ENCODE measurements around the gene PHC3.

Gene PHC3

DNA sequence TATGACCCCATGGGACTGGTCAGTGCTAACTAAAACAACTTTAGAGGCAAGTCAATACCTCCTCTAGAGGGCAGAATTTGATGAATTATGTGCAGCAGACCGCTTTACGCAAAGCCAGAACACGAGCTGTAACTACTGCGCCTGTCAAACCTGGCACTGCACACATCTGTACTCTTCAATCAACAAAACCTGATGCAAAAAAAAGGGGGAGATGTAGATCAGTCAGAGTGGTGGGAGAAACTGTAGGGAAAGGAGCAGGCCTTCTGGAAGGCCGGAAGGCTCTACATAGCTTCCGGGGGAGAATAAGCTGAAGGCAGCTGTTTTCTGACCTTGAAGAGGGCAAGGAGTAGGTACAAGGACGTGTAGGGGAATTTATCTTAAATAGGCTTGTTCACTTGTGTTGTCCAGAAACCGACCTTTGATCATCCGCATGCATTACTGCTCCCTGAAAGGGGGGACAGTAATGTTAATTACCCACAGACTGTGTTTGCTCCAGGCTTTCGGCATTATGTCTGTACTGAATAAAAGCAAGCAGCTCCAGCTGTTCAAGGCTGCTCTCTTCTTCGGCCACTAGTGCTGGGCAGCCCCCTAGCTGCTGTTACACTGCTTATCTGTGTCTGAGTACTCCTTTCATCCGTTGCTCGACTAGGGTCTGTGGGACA, 102.8 kb downstream of the PHC3 start:
- DNase-seq (ENCODE audit: low read depth, low spot score), result no peak

GRCh38 chr3:170077361-170077760, 104.2 kb downstream of the PHC3 start:
- no peak for DNase-seq (ENCODE audit: low read depth, low spot score)

DNA sequence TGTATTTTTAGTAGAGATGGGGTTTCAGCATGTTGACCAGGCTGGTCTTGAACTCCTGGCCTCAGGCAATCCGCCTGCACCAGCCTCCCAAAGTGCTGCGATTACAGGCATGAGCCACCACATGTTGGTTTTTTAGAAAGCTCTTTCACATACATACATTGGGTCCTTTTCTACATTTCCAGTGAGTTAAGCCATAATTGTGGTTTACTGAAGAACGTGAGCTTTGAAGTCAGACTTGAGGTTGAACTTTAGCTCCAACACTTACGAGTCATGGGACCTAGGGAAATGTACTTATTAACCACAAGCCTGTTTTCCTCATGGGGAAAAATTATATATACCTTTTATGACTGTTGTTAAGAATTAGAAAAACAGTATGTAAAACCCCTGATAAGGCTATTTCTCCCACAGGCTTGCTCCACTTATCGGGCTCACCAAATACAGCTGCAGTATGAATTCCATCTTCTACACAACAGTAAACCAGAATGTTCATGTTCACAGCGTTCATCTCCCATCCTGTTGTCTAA, 104.8 kb downstream of the PHC3 start:
- no peak for DNase-seq (ENCODE audit: low read depth, low spot score)

GRCh38 chr3:170075441-170076091, 106.0 kb downstream of the PHC3 start:
- DNase-seq (ENCODE audit: low read depth, low spot score), result no peak

DNA sequence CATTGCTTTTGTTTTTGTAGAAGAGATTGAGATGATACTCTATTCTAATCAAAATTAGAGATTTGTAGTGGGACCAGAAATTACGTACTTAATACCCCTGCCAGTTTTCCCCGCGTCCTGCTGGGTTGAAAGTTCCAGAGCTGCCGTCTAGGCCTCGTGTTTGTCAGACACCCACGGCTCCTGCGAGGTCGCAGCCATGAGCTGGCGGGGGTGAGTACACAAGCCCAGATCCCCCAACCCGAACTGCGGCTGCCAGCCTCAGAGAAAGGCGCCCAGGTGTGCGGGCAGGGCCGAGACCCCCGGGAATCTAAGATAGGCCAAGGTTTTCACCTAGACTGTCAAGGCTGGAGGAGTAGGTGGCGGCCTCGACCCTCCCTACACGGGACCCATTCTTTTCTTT, 117.4 kb downstream of the PHC3 start:
- no peak for DNase-seq (ENCODE audit: low read depth, low spot score)

GRCh38 chr3:170063691-170064090, 117.8 kb downstream of the PHC3 start:
- DNase-seq (ENCODE audit: low read depth, low spot score), result no peak

DNA sequence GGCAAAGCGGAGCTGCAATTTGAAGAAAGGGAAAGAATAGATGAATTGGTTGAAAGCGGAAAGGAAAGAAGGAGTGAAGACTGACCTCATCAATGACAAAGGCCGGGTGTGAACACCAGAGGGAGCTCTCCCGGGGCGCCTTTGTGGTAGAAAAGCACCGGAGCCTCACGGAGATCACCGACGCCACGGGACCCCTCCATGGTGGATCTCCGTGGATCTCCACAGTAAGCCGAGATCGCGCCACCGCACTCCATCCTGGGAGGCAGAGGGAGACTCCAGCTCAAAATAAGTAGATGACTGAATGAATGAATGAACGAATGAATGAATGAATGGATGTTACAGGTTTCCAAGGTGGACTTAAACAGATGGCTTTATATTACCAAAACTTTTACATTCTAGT, 118.8 kb downstream of the PHC3 start:
- no peak for DNase-seq (ENCODE audit: low read depth, low spot score)

DNA sequence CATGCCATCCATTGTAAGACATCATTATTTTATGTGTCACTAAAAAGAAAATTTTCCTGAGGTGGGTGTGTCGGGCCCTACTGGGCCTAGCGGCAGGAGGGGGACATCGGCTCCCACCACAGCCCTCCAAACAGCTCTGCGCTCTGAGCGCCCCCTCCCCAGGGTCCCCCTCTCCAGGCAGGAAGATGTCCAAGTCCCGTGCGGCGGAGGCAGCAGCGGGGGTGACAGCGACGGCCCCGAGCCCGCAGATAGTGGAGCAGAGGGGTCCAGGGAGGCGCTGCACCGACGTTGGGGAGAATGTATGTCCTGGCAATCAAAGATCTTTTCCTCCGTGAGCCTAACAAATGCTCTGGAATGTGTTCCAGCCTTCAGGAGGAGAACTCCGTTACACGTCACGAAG, 119.5 kb downstream of the PHC3 start:
- no peak for DNase-seq (ENCODE audit: low read depth, low spot score)

DNA sequence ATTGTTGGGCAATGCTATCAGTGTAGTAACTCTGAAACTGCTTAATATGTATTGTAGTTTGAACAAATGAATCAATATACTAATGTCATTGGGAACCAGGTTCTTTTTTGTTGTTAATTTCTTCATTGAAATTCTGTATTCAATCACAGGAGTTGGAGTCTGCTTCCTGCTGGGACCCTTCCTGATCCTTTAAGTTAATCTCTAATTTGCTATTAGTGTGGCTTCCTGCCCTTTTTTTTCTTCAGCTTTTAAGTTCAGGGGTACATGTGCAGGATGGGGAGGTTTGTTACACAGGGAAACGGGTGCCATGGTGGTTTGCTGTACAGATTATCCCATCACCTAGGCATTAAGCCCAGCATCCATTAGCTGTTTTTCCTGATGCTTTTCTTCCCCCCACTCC, 122.1 kb downstream of the PHC3 start:
- DNase-seq (ENCODE audit: low read depth, low spot score), result no peak

GRCh38 chr3:170058127-170058526, 123.4 kb downstream of the PHC3 start:
- DNase-seq (ENCODE audit: low read depth, low spot score), result no peak

GRCh38 chr3:170057550-170057949, 124.0 kb downstream of the PHC3 start:
- DNase-seq (ENCODE audit: low read depth, low spot score), result no peak

- no peak for DNase-seq (ENCODE audit: low read depth, low spot score)
These were observed 124.7 kb downstream of the PHC3 start for GRCh38 chr3:170056710-170057454.

DNA sequence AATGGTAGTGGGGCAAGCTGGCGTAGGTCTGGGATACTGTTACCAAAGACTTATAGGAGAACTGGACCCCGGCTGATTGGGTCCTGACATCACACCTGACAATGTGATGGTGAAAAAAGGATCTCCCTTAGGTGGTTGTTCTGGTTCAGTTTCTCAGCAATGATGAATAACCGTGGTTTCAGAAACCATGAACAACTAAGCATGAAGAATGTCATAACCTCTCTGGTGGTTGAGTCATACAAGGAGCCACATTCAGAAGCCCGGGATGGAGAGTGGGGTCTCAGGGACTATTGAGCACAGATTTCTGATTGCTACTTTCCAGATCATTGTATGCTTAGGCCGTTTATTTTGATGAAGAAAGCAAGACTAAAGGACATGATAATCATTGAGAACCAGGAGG, 126.3 kb downstream of the PHC3 start:
- no peak for DNase-seq (ENCODE audit: low read depth, low spot score)

- no peak for DNase-seq (ENCODE audit: low read depth, low spot score)
These were observed 127.3 kb downstream of the PHC3 start for GRCh38 chr3:170054204-170054603.

DNA sequence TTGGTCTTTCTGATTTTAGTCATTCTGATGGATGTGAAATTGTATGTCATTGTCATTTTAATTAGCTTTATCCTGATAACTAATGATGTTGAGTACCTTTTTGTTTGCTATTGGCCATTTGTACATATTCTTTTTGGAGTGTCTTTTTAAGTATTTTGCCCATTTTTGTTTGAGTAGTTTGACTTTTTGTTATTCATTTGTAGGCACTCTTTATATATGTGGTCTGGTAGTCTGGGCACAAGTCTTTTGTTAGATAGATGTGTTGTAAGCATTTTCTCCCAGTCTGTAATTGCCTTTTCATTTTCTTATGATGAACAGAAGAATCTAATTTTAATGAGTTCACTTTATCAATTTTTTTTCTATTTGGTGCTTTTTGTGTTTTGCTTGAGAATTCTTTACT, 129.1 kb downstream of the PHC3 start:
- no peak for DNase-seq (ENCODE audit: low read depth, low spot score)

DNA sequence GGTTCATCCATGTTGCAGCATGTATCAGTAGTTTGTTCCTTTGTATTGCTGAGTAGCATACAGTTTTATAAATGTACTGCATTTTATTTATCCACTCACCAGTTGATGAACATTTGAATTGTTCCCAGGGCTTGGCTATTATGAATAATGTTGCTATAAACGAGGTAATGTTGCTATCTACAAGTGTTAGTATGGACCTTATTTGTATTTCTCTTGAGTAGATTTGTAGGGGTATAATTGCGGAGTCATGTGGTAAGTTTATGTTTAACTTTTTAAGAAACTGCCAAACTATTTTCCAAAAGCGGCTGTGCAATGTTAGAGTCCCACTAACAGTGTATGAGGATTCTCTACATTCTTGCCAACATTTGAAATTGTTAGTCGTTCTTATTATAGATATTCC, 130.8 kb downstream of the PHC3 start:
- no peak for DNase-seq (ENCODE audit: low read depth, low spot score)

DNA sequence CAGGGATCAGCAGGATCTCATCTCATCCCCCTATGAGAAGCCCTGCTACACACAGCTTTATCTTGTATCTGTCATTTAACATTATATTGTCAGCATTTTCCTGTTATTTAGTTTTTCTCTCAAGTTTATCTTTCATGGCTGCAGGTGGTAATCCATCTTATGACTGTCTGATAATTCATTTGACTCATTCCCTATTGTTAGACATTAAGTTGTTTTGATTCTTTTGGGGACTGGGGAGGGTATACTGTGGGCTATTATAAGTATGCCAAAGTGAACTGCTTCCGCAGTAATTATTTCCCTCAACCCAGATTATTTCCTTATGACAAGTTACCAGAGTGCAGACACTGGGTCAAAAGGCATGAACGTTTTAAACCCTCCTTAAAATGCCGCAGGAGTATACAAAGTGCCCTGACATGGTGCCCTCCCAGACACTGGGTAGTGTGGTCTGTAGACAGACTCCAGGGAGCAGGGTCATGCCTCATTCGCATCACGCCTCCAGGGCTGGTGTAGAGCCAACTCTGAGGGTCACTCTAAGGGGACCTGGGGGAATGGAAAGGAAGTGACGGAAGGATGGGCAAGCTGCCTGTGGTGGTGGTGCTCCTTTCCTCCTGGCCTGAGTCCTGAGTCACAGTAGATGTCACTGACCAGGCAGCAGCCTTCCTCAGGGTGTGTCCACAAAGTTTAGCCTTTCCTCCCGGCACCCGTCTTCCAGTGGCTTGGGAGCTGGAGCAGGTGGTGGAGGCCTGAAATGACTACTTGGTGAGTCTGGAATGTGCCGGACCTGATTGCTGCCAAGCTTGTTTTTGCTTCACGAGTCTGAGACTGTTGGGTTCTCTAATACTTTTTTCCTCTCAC, 132.2 kb downstream of the PHC3 start:
- no peak for DNase-seq (ENCODE audit: low read depth, low spot score)

- no peak for DNase-seq (ENCODE audit: low read depth, low spot score)
These were observed 134.5 kb downstream of the PHC3 start for GRCh38 chr3:170047133-170047404.

DNA sequence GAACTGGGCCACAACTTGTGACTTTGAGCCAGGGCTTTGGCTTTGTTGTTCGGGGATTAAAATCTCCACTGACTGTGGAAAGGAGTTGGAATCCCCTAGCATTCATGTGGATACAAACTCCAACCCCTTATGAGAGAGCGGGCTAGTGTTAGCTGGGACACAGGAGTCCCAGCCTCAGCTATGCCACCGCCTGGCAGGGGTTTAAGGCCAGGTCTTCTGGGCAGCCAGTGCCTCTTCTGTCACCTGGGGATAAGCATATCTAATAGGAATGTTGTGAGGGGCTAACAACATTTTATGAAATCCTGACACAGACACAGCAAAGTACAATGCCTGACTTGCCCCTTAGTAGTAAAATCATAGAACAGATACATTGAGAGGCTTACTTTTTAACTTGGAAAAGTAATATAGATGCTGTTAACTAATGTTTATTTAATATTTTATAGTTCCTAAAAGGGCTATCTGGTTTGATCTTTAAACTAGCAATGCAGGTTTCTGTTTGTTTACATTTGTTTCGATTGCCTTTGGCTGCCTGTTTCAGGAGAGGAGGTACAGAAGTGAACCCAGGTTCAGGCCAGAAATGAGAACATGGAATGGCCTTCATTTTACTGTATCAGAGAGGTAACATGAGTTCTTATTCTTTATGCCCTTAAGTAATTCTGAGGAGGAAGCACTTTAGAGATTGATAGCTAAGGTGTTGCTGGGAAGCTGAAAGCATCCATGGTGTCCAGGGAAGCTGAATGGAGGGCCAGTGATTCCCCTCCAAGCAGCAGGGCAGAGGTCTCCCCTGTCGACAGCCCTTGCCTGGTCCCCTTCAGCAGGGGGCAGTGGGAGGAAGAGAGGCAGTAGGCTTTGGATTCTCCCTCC, 135.0 kb downstream of the PHC3 start:
- no peak for DNase-seq (ENCODE audit: low read depth, low spot score)

GRCh38 chr3:170044795-170045244, 136.7 kb downstream of the PHC3 start:
- DNase-seq (ENCODE audit: low read depth, low spot score), result no peak

DNA sequence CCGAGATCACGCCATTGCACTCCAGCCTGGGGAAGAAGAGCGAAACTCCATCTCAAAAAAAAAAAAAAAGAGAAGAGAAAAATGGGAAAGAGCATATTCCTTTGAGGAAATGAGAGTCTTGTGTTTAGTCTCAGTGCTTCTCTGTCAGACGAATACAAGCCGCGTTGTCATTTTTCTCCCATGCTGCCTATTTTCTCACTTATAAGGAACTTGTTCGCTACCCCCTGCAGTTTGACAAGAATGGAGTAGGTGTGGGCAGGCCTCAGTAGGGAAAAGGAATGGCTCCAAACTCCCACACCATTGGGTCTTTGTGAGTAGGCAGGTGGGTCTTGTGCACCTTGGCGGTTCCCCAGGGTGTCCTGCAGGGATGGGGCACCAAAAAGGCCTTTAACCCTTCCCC, 137.3 kb downstream of the PHC3 start:
- no peak for DNase-seq (ENCODE audit: low read depth, low spot score)

All from iPS DF 19.7 (cell line).